Umbilical cord (tissue), 2 donors: ENCODE data around the gene SIRT2. TPM values are rescaled to one million over a fixed set of nuclear protein-coding genes. Genes with fewer than 3 reads are reported as not detected.
"Not testable (repeated sequence)": the region's sequence is repeated elsewhere in the genome, so short reads cannot be mapped to it uniquely, and the experiment has no call there.

ENCODE experiments used
- DNase-seq: peaks from one replicate; pipeline ENCODE4 v3.0.0-alpha.2; 2015; ENCODE audit warnings: low spot score
- total RNA-seq: library from RNA; depleted of rRNA; stranded (reverse); fragments of >200 nt; gene quantifications from one replicate; pipeline ENCODE4 v1.2.3, GENCODE V29; 2014; ENCODE audit warnings: low replicate concordance; ENCODE audit not compliant: insufficient read depth

SIRT2 gene
- 36.4 TPM for total RNA-seq

GRCh38 chr19:38899447-38900201 is at the start of gene SIRT2, which contains the start of gene NFKBIB:
TSS of gene SIRT2 (minus strand) at chr19:38899618. CDS start at chr19:38899521, 97 bp downstream.
TSS of gene NFKBIB (plus strand) at chr19:38899969. CDS start at chr19:38900033, 64 bp downstream.
- DNase-seq = peak; percentile 100

- DNase-seq = no peak
These were observed 47.0 kb upstream of the SIRT2 start for GRCh38 chr19:38946229-38947010.

GRCh38 chr19:38945562-38946228 is 46.3 kb upstream of the SIRT2 start:
- no peak for DNase-seq

DNA sequence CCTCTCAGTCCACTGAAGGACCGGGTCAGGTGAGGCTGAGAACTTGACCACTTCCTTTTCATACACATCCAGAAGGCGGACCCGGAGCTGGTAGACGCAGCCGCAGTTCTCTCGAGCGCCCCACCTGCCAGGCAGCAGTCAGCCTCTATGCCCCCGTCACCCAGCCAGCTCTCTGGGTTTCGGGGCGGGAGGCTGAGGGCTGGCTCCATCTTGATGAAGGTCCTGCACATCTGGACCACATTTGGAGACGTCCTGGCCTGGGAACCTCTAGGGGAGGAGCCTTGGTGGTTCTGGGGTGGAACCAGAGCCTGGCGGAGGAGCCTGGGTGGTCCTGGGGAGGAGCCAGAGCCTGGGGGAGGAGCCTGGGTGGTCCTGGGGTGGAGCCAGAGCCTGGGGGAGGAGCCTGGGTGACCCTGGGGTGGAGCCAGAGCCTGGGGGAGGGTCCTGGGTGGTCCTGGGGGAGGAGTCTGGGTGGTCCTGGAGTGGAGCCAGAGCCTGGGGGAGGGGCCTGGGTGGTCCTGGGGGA is 45.6 kb upstream of the SIRT2 start:
- DNase-seq = no peak

GRCh38 chr19:38942471-38943181 is 43.2 kb upstream of the SIRT2 start:
- no peak for DNase-seq

GRCh38 chr19:38941979-38942378 is 42.6 kb upstream of the SIRT2 start:
- DNase-seq = no peak

DNA sequence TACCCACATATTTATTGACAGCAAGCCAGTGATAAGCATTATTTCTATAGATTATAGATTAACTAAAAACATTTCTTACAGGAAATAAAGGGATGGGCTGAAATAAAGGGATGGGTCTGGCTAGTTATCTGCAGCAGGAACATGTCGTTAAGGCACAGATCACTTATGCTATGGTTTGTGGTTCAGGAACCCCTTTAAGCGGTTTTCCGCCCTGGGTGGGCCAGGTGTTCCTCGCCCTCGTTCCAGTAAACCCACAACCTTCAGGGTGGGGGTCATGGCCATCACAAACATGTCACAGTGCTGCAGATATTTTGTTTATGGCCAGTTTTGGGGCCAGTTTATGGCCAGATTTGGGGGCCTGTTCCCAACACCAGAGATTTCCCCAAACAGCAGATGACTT is 42.0 kb upstream of the SIRT2 start:
- not testable (repeated sequence) for DNase-seq

DNA sequence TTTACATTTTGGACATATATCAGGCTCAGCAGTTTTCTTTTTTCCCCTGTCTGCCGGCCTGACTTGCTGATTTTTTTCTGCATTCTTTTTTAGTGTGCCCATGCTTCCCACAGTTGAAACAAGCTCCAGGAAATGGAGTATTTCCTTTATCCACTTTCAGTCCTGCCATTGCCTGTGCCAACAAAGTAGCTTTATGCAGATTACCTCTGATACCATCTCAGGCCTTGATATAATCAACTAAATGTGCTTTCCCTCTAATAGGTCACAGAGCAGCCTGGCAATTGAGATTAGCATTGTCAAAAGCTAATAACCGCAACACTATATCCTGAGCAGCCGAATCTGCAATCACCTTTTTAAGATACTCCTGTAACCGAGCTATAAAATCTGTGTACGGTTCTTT is 40.5 kb upstream of the SIRT2 start:
- no peak for DNase-seq

- no peak for DNase-seq
These were observed 34.1 kb upstream of the SIRT2 start for GRCh38 chr19:38933544-38933943.

GRCh38 chr19:38932425-38933179 is 33.2 kb upstream of the SIRT2 start:
- DNase-seq = no peak

DNA sequence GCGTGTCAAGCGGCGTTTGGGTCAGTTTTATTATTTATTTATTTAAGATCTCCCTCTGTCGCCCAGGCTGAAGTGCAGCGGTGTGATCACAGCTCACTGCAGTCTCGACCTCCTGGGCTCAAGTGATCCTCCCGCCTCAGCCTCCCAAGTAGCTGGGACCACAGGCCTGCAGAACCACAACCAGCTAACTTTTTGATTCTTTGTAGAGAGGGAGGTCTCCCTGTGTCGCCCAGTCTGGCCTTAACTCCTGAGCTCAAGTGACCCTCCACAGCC is 32.0 kb upstream of the SIRT2 start:
- no peak for DNase-seq

GRCh38 chr19:38930776-38931520 is 31.5 kb upstream of the SIRT2 start, which contains the start of gene MRPS12:
TSS of gene MRPS12 (plus strand) at chr19:38930944. CDS start at chr19:38931295, 351 bp downstream.
- DNase-seq = peak; percentile 100

DNA sequence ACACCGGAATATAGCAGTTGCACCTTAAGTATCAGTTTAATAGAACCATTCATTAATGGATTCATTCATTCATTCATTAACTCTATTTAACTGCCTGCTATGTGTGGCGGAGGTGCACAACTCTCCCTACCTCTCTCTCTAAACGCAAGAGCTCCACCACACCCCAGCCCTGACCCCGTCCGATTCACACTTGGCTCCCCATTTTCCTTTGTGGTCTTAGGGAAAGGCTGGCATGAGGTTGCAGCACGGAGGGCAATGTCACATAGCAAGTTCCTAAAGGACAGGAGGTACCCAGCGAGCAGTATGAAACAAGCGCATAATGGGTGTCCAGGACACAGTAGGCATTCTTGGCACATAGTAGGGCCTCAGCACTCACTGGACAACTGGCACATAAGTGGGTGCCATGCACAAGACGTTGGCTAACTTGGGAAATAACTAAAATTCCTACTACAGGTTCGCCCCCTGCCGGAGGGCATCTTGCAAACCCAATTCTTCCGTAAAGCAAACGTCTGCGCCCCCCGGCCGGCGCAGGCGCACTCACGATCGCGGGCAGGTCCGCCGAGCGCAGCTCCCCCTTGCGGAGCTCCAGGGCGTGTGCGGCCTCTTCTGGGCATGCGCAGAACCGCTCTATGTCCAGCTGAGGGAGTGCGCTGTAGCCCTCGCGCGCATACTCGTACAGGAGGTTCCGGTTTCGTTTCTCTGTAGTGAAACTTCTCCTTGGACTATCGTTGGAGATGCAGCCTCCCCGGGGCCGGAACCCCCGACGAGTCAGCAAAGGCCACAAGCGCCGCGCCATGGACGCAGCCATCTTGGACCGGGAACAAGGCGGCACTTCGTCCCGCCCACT is 30.7 kb upstream of the SIRT2 start, which contains the start of gene SARS2:
Gene SARS2 (minus strand): TSS at position 835 of the 847 bp plus-strand sequence. CDS start 27 bp downstream, at position 808.
- peak; percentile 96 for DNase-seq

DNA sequence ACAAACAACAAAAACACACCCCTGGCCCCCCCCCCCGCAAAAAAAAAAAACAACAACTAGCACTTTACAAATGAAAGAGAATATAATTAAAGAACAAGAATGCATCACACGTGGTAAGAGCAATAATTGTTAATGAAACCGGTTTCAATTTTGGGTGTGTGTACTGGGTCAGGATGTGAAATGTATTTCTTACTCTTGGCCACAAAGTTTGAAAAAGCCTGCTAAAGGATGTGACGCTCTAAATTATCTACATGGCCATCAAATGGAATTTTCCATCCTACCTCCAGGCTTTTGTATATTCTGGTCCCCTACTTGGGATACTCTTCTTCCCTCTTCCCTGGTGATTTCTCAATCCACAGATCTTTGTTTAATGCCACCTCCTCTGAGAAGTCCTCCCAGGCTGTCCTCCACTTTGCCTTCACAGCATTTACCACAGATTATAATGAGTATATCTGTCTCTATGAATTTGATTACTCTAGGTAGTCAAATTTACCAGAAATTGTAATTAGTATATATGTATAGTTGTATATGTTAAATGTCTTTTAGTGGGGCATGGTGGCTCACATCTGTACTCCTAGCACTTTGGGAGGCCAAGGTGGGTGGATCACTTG is 29.1 kb upstream of the SIRT2 start:
- DNase-seq = no peak

- DNase-seq = no peak
These were observed 25.0 kb upstream of the SIRT2 start for GRCh38 chr19:38924388-38924787.

- DNase-seq = no peak
These were observed 23.1 kb upstream of the SIRT2 start for GRCh38 chr19:38922482-38922881.

GRCh38 chr19:38921420-38922274 is 22.2 kb upstream of the SIRT2 start:
- no peak for DNase-seq
